GM19452 (cell line): Measurements from ENCODE around the gene FIGN.

Experiments used
- ATAC-seq: cut with Tn5 transposase; IDR thresholded peaks from one replicate; pipeline ENCODE4 v1.9.1; 2021; ENCODE audit not compliant: unreplicated experiment

FIGN gene

GRCh38 chr2:163709270-163709669 is 26.5 kb downstream of the FIGN start:
- no peak for ATAC-seq

GRCh38 chr2:163708265-163708664 is 27.5 kb downstream of the FIGN start:
- no peak for ATAC-seq

GRCh38 chr2:163703386-163703785 is 32.4 kb downstream of the FIGN start:
- no peak for ATAC-seq

GRCh38 chr2:163701399-163702195 is 34.2 kb downstream of the FIGN start:
- no peak for ATAC-seq

- ATAC-seq, result no peak
Observed at GRCh38 chr2:163698857-163699256, 37.0 kb downstream of the FIGN start.

- no peak for ATAC-seq
Observed at GRCh38 chr2:163697846-163698637, 37.8 kb downstream of the FIGN start.

- no peak for ATAC-seq
Observed at GRCh38 chr2:163697429-163697828, 38.4 kb downstream of the FIGN start.

GRCh38 chr2:163693484-163693883 is 42.3 kb downstream of the FIGN start:
- no peak for ATAC-seq

GRCh38 chr2:163692611-163693482 is 43.0 kb downstream of the FIGN start:
- ATAC-seq, result no peak

- no peak for ATAC-seq
Observed at GRCh38 chr2:163692081-163692480, 43.7 kb downstream of the FIGN start.

- ATAC-seq, result no peak
Observed at GRCh38 chr2:163690896-163691295, 44.9 kb downstream of the FIGN start.

GRCh38 chr2:163687217-163687616 is 48.6 kb downstream of the FIGN start:
- no peak for ATAC-seq

GRCh38 chr2:163686289-163686688 is 49.5 kb downstream of the FIGN start:
- no peak for ATAC-seq

- ATAC-seq, result no peak
Observed at GRCh38 chr2:163682695-163683094, 53.1 kb downstream of the FIGN start.

GRCh38 chr2:163681745-163682144 is 54.1 kb downstream of the FIGN start:
- ATAC-seq, result no peak

- no peak for ATAC-seq
Observed at GRCh38 chr2:163675388-163675787, 60.4 kb downstream of the FIGN start.

- no peak for ATAC-seq
Observed at GRCh38 chr2:163673522-163673921, 62.3 kb downstream of the FIGN start.

- no peak for ATAC-seq
Observed at GRCh38 chr2:163670929-163671328, 64.9 kb downstream of the FIGN start.

- ATAC-seq, result no peak
Observed at GRCh38 chr2:163669506-163669905, 66.3 kb downstream of the FIGN start.

- ATAC-seq, result no peak
Observed at GRCh38 chr2:163667064-163667887, 68.5 kb downstream of the FIGN start.
